Measurements from ENCODE around the gene DEPDC1B. TPM values are rescaled to one million over a fixed set of nuclear protein-coding genes. Genes with fewer than 3 reads are reported as not detected.

DEPDC1B gene
- total and polyA plus RNA-seq, 2 experiments from 2014 or later = 38.3 to 67.9 TPM

GRCh38 chr5:60576425-60576824 is 123.5 kb downstream of the DEPDC1B start:
- no peaks in the 10 kb centered on the region for H4K20me1 ChIP-seq (replicated peaks; ENCODE audit: insufficient read depth)
- ATAC-seq = no peak
- H3K4me3 Mint-ChIP-seq = no peak overlapping the region
- H3K36me3 Mint-ChIP-seq (ENCODE audit: low read depth) = peaks cover 50% of the 10 kb centered on the region
- no peaks in the 10 kb centered on the region for H3K79me2 ChIP-seq (replicated peaks; ENCODE audit: insufficient read depth)
- H3K9me3 Mint-ChIP-seq = peaks cover 60% of the 10 kb centered on the region
- H3F3A ChIP-seq (replicated peaks; ENCODE audit: low read depth) = no peaks in the 10 kb centered on the region
- peaks cover 6% of the 10 kb centered on the region for H3K27me3 Mint-ChIP-seq (ENCODE audit: insufficient read depth, low read depth, poor library complexity)
- DNase-seq (ENCODE audit: low spot score) = no peak
- no peak overlapping the region for H2AFZ ChIP-seq
- no peak overlapping the region for H3K4me2 ChIP-seq
- H3K4me1 ChIP-seq (ENCODE audit: insufficient read depth) = no peaks in the 10 kb centered on the region
- no peaks in the 10 kb centered on the region; the same call in 1 of the 2 replicates for H3K36me3 ChIP-seq (ENCODE audit: insufficient read depth)
- H3K27ac ChIP-seq (ENCODE audit: low read depth) = no peak overlapping the region
- no peaks in the 10 kb centered on the region for H3K27me3 ChIP-seq (ENCODE audit: insufficient read depth)
- H3K4me3 ChIP-seq = no peak overlapping the region
- no peak overlapping the region for H3K27ac Mint-ChIP-seq
- TF ChIP-seq EZH2phosphoT487 (IDR thresholded peaks at IDR 0.05; ENCODE audit: unreplicated experiment) = no peak
- no peak for TF ChIP-seq NANOG (IDR thresholded peaks at IDR 0.05; ENCODE audit: borderline replicate concordance)
- TF ChIP-seq ETS1 (IDR thresholded peaks at IDR 0.05) = no peak
- TF ChIP-seq CTCF (conservative IDR thresholded peaks at IDR 0.05; ENCODE audit: low read depth in 2 of 2) = no peak
- no peaks in the 10 kb centered on the region for H3K9me2 ChIP-seq (ENCODE audit: insufficient read depth)
- no peaks in the 10 kb centered on the region; the same call in 2 of the 3 replicates for H3K4me1 Mint-ChIP-seq

- Histone ChIP-seq H3K9me2 (ENCODE audit: insufficient read depth) (no peaks in the 10 kb centered on the region), H2AFZ (no peak overlapping the region), H3K27ac (ENCODE audit: low read depth) (no peak overlapping the region), H3K4me3 (no peak overlapping the region), H3K27me3 (ENCODE audit: insufficient read depth) (no peaks in the 10 kb centered on the region), H3K36me3 (ENCODE audit: insufficient read depth) (peaks cover 13% of the 10 kb centered on the region; the same call in 1 of the 2 replicates), H3K79me2 (replicated peaks; ENCODE audit: insufficient read depth) (no peaks in the 10 kb centered on the region), H4K20me1 (replicated peaks; ENCODE audit: insufficient read depth) (no peaks in the 10 kb centered on the region), H3K4me1 (ENCODE audit: insufficient read depth) (no peaks in the 10 kb centered on the region), H3F3A (replicated peaks; ENCODE audit: low read depth) (no peaks in the 10 kb centered on the region), H3K4me2 (no peak overlapping the region)
- no peaks in the 10 kb centered on the region for H3K4me1 Mint-ChIP-seq
- H3K4me3 Mint-ChIP-seq = no peak overlapping the region
- H3K9me3 Mint-ChIP-seq = peaks cover 51% of the 10 kb centered on the region
- peak; percentile 16 for DNase-seq (ENCODE audit: low spot score)
- no peak for ATAC-seq
- no peak overlapping the region for H3K27ac Mint-ChIP-seq
- peaks cover 35% of the 10 kb centered on the region for H3K36me3 Mint-ChIP-seq (ENCODE audit: low read depth)
- peaks cover 2% of the 10 kb centered on the region for H3K27me3 Mint-ChIP-seq (ENCODE audit: insufficient read depth, low read depth, poor library complexity)
- no peak for TF ChIP-seq NANOG (IDR thresholded peaks at IDR 0.05; ENCODE audit: borderline replicate concordance)
- TF ChIP-seq JUNB (IDR thresholded peaks at IDR 0.05; ENCODE audit: unreplicated experiment) = no peak
- no peak for TF ChIP-seq CTCF (conservative IDR thresholded peaks at IDR 0.05; ENCODE audit: low read depth in 2 of 2)
- TF ChIP-seq CREB1 (CRISPR knock-in tag; IDR thresholded peaks at IDR 0.05; ENCODE audit: low read depth) = no peak
- TF ChIP-seq REST (IDR thresholded peaks at IDR 0.05; ENCODE audit: unreplicated experiment) = no peak
- TF ChIP-seq STAT1 (IDR thresholded peaks at IDR 0.05; ENCODE audit: unreplicated experiment) = no peak
- TF ChIP-seq EZH2 (IDR thresholded peaks at IDR 0.05; ENCODE audit: low read depth, unreplicated experiment) = no peak
- TF ChIP-seq ZNF331 (CRISPR knock-in tag; IDR thresholded peaks at IDR 0.05; ENCODE audit: low read depth) = no peak
- TF ChIP-seq ETS1 (IDR thresholded peaks at IDR 0.05) = no peak
Observed at GRCh38 chr5:60568646-60569045, 131.3 kb downstream of the DEPDC1B start.

Measured in GM23338 (cell line).